Muscle layer of duodenum (tissue), 2 donors: ENCODE results near the gene NUDT16.

ENCODE experiments used
- H3K27ac ChIP-seq: one replicate; pipeline ENCODE4 v1.7.0; 2013; ENCODE audit warnings: mild to moderate bottlenecking, low read length
- H3K27me3 ChIP-seq: one replicate; pipeline ENCODE4 v1.7.0; 2013; ENCODE audit warnings: low read depth, mild to moderate bottlenecking, control low read depth, low read length
- H3K36me3 ChIP-seq, 2 donors: one replicate each; pipeline ENCODE4 v1.7.0; 2013; ENCODE audit warnings: low read length in 2 of 2, control low read depth in 1 of 2, mild to moderate bottlenecking in 1 of 2; ENCODE audit not compliant: insufficient read depth in 2 of 2, control insufficient read depth in 1 of 2
- H3K4me1 ChIP-seq, 2 donors: one replicate each; pipeline ENCODE4 v1.7.0; 2013; ENCODE audit warnings: low read length in 2 of 2, mild to moderate bottlenecking in 2 of 2, control low read depth in 1 of 2, moderate library complexity in 1 of 2; ENCODE audit not compliant: insufficient read depth in 2 of 2, control insufficient read depth in 1 of 2
- H3K4me3 ChIP-seq, 2 donors: one replicate each; pipeline ENCODE4 v1.7.0; 2013; ENCODE audit warnings: low read length in 2 of 2, low read depth in 1 of 2, mild to moderate bottlenecking in 1 of 2
- H3K9me3 ChIP-seq, 2 donors: one replicate each; pipeline ENCODE4 v1.7.0; 2013; ENCODE audit warnings: low read length in 2 of 2, control low read depth in 1 of 2, mild to moderate bottlenecking in 1 of 2; ENCODE audit not compliant: control insufficient read depth in 1 of 2
- donor health status: healthy.

Gene NUDT16

DNA sequence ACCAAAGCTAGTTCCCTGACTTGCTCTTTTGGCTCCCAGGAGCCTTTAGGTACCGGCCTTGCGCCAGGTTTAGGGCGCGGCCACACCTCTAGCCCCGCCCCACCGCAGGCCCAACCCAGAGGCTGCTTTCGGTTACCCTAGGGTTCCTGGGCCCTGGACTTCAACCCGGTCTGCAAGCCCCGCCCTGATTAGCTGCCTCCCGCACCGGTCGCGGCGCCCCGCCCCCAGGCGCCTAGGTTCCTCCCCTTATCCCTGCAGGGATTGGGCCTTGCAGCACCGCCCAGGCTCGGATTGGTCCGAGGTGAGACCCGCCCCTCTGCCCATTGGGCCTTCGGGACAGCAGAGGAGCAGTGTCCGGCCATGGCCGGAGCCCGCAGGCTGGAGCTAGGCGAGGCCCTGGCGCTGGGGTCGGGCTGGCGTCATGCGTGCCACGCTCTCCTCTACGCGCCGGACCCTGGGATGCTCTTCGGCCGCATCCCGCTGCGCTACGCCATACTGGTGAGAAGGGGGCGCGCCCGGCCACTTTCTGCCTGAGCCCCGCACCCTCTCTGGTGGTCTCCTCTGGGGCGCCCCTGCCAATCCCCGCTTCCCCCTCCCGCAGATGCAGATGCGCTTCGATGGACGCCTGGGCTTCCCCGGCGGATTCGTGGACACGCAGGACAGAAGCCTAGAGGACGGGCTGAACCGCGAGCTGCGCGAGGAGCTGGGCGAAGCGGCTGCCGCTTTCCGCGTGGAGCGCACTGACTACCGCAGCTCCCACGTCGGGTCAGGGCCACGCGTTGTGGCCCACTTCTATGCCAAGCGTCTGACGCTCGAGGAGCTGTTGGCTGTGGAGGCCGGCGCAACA, at the start of gene NUDT16:
Gene NUDT16, plus strand, starts transcription at position 330 of the 847 bp plus-strand sequence. Its CDS starts 31 bp downstream, at position 361.
- no peaks in the 10 kb centered on the region for H3K9me3 ChIP-seq
- H3K36me3 ChIP-seq = peaks cover 11 to 12% of the 10 kb centered on the region in 2 donors
- H3K4me3 ChIP-seq = peak within 1 kb of the TSS; percentile 88 to 94
- H3K4me1 ChIP-seq = peaks cover 0 to 19% of the 10 kb centered on the region in 2 donors
- H3K27me3 ChIP-seq = no peaks in the 10 kb centered on the region
- H3K27ac ChIP-seq = peak within 1 kb of the TSS; percentile 89

DNA sequence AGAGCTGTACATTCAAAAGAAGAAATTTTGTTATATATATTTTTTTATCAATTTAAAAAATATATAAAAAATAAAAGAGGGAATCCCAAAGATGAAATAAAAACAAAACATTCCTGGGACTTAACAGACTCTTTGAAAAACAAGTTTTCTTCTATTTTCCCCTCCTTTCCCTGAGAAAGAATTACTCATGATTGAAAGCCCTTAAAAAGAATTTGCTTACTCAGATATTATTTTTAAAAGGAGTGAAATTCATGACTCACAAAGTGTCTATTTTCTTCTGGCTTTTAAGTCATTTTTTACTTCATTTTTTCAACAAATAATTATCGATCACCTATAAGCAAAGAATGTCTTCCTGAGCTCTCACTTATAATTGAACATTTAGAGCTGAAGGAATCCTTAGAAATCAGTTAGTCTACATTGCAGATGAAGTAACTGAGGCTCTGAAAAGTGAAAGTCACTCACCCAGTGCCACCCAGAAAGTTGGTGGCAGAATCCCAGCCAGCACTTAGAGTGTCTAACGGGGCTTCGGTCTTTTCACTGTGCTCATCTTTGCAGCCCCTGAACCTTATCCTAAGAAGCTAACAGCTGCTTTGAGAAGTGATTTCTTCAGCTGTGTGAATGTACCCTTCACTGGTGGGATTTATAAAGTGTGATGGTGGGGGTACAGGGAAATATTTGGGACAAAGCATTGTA, 42.5 kb upstream of the NUDT16 start:
- Histone ChIP-seq H3K27me3 (no peaks in the 10 kb centered on the region), H3K9me3 (peaks cover 0 to 12% of the 10 kb centered on the region in 2 donors), H3K36me3 (no peaks in the 10 kb centered on the region), H3K4me1 (no peaks in the 10 kb centered on the region), H3K27ac (no peak overlapping the region), H3K4me3 (no peak overlapping the region)

DNA sequence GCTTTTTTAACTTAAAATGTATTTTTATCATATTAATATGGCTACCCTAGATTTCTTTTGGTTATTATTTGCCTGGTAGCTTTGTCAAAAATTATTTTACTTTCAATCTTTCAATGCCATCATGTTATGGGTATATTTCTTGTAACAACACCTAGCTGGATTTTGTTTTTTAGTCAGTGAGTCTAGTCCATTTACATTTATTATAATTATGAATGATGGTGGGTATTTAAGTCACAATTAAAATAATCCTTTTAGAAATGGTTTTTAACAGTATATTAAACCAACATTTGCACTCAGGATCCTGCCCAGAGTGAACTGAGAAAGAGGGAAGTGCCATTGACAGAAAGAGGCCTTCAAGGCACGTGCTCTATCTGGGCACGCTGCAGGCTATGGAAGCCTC, 39.8 kb upstream of the NUDT16 start:
- Histone ChIP-seq H3K9me3 (peaks cover 0 to 14% of the 10 kb centered on the region in 2 donors), H3K27ac (no peak overlapping the region), H3K36me3 (no peaks in the 10 kb centered on the region), H3K4me1 (no peaks in the 10 kb centered on the region), H3K27me3 (no peaks in the 10 kb centered on the region), H3K4me3 (no peak overlapping the region)

DNA sequence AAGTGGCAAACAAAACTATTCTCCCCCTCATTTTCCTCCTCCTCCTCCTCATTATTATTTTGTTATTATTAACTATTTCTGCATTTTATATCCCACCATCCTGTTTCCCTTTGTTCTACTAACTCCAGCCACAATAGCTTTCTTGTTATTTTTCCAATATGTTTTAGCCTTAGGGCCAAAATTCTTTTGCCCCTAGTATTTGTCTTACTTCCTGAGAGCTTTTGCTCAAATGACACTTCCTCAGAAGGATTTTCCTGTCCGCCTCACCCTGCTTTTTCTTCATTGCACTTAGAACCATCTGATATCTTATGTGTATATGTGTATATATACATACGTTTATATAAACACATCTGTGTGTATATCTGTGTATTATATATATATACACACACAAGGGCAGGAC, 32.7 kb upstream of the NUDT16 start:
- peaks cover 0 to 3% of the 10 kb centered on the region in 2 donors for H3K4me1 ChIP-seq
- no peaks in the 10 kb centered on the region for H3K36me3 ChIP-seq
- no peak overlapping the region for H3K4me3 ChIP-seq
- H3K9me3 ChIP-seq = peaks cover 0 to 4% of the 10 kb centered on the region in 2 donors
- H3K27me3 ChIP-seq = no peaks in the 10 kb centered on the region
- H3K27ac ChIP-seq = no peak overlapping the region

DNA sequence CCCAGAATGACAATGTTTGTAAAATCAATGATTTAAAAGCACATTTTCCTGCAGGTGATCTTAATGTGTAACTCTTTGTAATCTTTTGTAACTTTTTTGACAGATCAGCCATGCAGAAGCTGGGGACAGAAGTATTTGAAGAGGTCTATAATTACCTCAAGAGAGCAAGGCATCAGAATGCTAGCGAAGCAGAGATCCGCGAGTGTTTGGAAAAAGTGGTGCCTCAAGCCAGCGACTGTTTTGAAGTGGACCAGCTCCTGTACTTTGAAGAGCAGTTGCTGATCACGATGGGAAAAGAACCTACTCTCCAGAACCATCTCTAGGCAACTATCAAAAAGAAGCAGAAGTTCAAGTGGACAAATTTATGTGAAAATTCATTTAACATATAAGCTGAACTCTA, 32.1 kb upstream of the NUDT16 start:
- Histone ChIP-seq H3K4me1 (peaks cover 0 to 3% of the 10 kb centered on the region in 2 donors), H3K27me3 (no peaks in the 10 kb centered on the region), H3K9me3 (no peaks in the 10 kb centered on the region), H3K27ac (no peak overlapping the region), H3K4me3 (no peak overlapping the region), H3K36me3 (no peaks in the 10 kb centered on the region)

DNA sequence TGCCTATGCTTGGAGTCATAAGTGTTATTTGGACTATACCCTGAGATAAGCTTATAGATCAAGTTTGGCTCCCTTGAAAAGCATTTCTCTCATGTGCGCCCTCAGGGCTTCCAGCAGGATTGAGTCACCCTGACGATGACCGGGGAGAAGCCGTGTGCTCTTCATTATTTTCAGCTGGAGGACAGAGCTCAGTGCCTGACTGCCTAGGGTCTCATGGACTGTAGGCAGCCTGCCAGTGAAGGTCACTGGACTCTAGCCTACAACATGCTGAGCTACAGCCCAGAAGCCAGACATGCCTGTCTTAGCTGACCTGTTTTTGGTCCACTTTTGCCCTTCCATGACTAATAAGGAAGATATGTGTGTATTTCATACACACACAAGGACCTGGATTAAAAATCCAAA, 31.6 kb upstream of the NUDT16 start:
- Histone ChIP-seq H3K27me3 (no peaks in the 10 kb centered on the region), H3K9me3 (no peaks in the 10 kb centered on the region), H3K4me3 (no peak overlapping the region), H3K36me3 (no peaks in the 10 kb centered on the region), H3K27ac (no peak overlapping the region), H3K4me1 (peaks cover 0 to 3% of the 10 kb centered on the region in 2 donors)

DNA sequence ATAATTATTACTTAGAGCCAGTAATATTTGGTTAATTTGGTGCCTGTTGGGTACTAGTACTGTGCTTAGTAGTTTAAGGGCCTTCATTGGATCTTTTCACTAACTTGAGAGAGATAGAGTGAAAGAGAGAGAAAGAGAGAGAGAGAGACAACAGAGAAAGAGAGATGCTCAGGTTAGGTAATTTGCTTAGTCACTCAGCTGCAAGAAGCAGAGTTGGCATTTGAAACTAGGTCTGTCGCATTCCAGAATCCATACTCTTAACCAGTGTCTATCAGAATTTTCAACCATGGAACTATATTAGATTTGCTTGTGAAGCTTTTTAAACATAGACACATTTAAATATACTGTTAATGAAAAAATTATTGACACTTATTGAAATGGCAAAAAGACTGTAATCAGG, 31.1 kb upstream of the NUDT16 start:
- Histone ChIP-seq H3K27me3 (no peaks in the 10 kb centered on the region), H3K9me3 (no peaks in the 10 kb centered on the region), H3K27ac (no peak overlapping the region), H3K4me1 (peaks cover 0 to 3% of the 10 kb centered on the region in 2 donors), H3K4me3 (no peak overlapping the region), H3K36me3 (no peaks in the 10 kb centered on the region)

DNA sequence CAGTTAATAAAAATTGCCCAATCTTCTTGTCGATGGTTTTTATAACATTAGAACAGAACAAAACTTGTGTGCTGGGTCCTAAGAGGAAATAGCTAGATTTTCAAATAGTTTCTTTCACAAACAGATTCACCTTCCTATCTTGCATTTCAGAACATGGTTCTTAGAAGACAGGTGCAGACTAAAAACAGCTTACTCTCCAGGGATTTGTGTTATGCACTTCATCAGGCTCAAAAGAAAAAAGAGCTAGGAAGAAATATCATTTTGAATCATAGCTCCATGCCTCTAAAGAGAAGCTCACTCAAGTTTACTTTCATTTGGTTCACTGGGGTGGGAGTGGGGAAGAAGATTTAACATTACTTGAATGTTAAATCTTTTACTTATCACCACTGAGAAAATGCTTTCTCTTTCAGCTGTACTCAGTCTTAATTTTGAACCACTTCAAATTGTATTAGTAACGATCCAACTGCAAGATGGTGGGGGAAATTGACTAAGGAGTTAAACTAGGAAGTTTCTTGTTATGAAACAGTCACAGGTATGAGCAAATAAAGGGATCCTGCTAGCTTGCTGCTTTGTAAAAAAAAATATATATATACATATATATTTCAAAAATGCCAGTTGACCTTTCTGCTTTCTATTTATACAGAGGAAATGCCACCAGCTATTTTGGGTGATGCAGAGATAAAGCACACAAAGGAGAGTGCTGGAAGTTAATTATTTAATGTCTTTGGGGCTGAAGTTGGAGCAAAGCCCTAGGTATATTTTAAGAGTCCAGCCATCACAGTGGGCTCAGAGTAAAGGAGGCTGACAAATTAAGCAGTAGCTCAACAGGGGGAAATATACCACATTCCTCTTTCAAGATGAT, 28.3 kb upstream of the NUDT16 start:
- Histone ChIP-seq H3K36me3 (no peaks in the 10 kb centered on the region), H3K4me3 (no peak overlapping the region), H3K4me1 (peaks cover 0 to 3% of the 10 kb centered on the region in 2 donors), H3K9me3 (no peaks in the 10 kb centered on the region), H3K27ac (no peak overlapping the region), H3K27me3 (no peaks in the 10 kb centered on the region)

DNA sequence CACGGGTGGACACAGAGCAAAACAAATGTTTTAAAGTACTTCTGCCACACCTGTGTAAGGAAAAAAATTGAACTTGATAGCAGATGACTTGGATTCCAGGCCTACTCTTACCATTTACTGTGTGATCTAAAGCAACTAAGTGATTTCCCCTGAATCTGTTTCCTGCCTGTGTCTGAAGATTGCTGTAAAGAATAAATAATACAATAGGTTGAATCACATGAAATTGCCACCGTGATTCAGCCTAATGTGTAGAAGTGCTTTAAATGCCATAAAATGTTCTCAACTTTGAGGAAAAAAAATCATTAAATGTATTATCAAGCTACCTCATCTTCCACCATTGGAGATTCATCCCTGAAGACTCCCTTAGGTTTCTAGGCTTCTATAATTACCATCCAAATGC, 27.6 kb upstream of the NUDT16 start:
- H3K27me3 ChIP-seq = no peaks in the 10 kb centered on the region
- H3K36me3 ChIP-seq = no peaks in the 10 kb centered on the region
- no peaks in the 10 kb centered on the region for H3K9me3 ChIP-seq
- no peak overlapping the region for H3K4me3 ChIP-seq
- no peak overlapping the region for H3K27ac ChIP-seq
- peaks cover 0 to 3% of the 10 kb centered on the region in 2 donors for H3K4me1 ChIP-seq

DNA sequence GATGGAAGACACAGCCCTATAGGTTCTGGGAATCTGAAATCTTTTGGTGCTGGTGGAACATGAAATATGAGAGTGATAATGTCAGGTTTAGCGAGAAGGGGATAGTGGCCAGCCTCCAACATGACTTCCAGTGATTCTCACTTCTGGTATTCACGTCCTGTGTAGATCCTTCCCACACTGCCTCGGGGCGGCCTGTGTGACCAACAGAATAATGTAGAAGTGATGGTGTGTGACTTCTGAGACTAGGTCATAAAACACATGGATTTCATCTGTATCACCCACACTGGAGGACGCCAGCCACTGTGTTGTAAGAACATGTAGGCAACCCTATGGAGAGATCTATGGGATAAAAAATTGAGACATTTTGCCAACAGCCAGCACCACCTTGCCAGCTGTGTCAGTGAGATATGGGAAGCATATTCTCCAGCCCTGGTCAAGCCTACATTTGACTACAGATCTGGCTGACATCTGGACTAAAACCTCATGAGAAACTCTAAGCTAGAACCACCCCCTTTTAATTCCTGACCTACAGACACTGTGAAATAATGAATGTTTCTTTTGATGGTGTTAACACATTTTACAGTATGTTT, 25.5 kb upstream of the NUDT16 start:
- no peaks in the 10 kb centered on the region for H3K9me3 ChIP-seq

More for the DNA sequence above, 25.5 kb upstream of the NUDT16 start:
- Histone ChIP-seq H3K36me3 (no peaks in the 10 kb centered on the region), H3K27me3 (no peaks in the 10 kb centered on the region), H3K4me1 (peaks cover 0 to 3% of the 10 kb centered on the region in 2 donors), H3K4me3 (no peak overlapping the region), H3K27ac (no peak overlapping the region)
